ENCODE results near the gene MRPL10.

Gene MRPL10

GRCh38 chr17:47860386-47860785 is 29.0 kb upstream of the MRPL10 start:
- DNase-seq (ENCODE audit: low read depth in 4 of 4, low spot score in 1 of 4), result no peak

GRCh38 chr17:47857551-47858455 is 26.5 kb upstream of the MRPL10 start:
- no peak for DNase-seq (ENCODE audit: low read depth in 4 of 4, low spot score in 1 of 4)

- DNase-seq (ENCODE audit: low read depth in 4 of 4, low spot score in 1 of 4), result no peak
Measured at GRCh38 chr17:47856830-47857229, 25.5 kb upstream of the MRPL10 start.

GRCh38 chr17:47855737-47856136 is 24.4 kb upstream of the MRPL10 start:
- DNase-seq (ENCODE audit: low read depth in 4 of 4, low spot score in 1 of 4), result no peak

- DNase-seq (ENCODE audit: low read depth in 4 of 4, low spot score in 1 of 4), result no peak
Measured at GRCh38 chr17:47853616-47854015, 22.3 kb upstream of the MRPL10 start.

GRCh38 chr17:47852113-47852949 is 21.0 kb upstream of the MRPL10 start:
- no peak for DNase-seq (ENCODE audit: low read depth in 4 of 4, low spot score in 1 of 4)

GRCh38 chr17:47851764-47852112 is 20.4 kb upstream of the MRPL10 start:
- DNase-seq (ENCODE audit: low read depth in 4 of 4, low spot score in 1 of 4), result no peak

- DNase-seq (ENCODE audit: low read depth in 4 of 4, low spot score in 1 of 4), result peak in 3 of 4 experiments; percentile 38 to 78 (median 59)
Measured at GRCh38 chr17:47850692-47851573, 19.6 kb upstream of the MRPL10 start, which contains the start of gene SP6. TSS of gene SP6 (minus strand) at chr17:47851163. CDS start at chr17:47848429, 2,734 bp downstream.

GRCh38 chr17:47850373-47850691 is 19.0 kb upstream of the MRPL10 start:
- no peak for DNase-seq (ENCODE audit: low read depth in 4 of 4, low spot score in 1 of 4)

GRCh38 chr17:47848198-47848513 is 16.8 kb upstream of the MRPL10 start:
- no peak for DNase-seq (ENCODE audit: low read depth in 4 of 4, low spot score in 1 of 4)

GRCh38 chr17:47847341-47848197 is 16.2 kb upstream of the MRPL10 start:
- DNase-seq (ENCODE audit: low read depth in 4 of 4, low spot score in 1 of 4), result no peak

GRCh38 chr17:47846716-47847340 is 15.5 kb upstream of the MRPL10 start:
- no peak for DNase-seq (ENCODE audit: low read depth in 4 of 4, low spot score in 1 of 4)

GRCh38 chr17:47845716-47846075 is 14.4 kb upstream of the MRPL10 start:
- no peak for DNase-seq (ENCODE audit: low read depth in 4 of 4, low spot score in 1 of 4)

GRCh38 chr17:47844814-47845715 is 13.7 kb upstream of the MRPL10 start:
- DNase-seq (ENCODE audit: low read depth in 4 of 4, low spot score in 1 of 4), result no peak

GRCh38 chr17:47844227-47844626 is 12.9 kb upstream of the MRPL10 start:
- no peak for DNase-seq (ENCODE audit: low read depth in 4 of 4, low spot score in 1 of 4)

- DNase-seq (ENCODE audit: low read depth in 4 of 4, low spot score in 1 of 4), result no peak
Measured at GRCh38 chr17:47843391-47843730, 12.0 kb upstream of the MRPL10 start.

- no peak for DNase-seq (ENCODE audit: low read depth in 4 of 4, low spot score in 1 of 4)
Measured at GRCh38 chr17:47841488-47842291, 10.3 kb upstream of the MRPL10 start.

- DNase-seq (ENCODE audit: low read depth in 4 of 4, low spot score in 1 of 4), result peak; percentile 73 to 87 (median 82)
Measured at GRCh38 chr17:47840742-47841487, 9.6 kb upstream of the MRPL10 start, which contains the start of gene SCRN2. TSS of gene SCRN2 (minus strand) at chr17:47841273. CDS start at chr17:47840843, 430 bp downstream.

Data from stimulated activated CD4-positive, alpha-beta T cell treated with anti-CD3 and anti-CD28 coated beads, Interleukin-1b, Interleukin-23, amount 100 ng/mL, for 24 hours (primary cell).